GM21528 (cell line): ENCODE data around the gene ZIC3.

ENCODE experiments used
- ATAC-seq: cut with Tn5 transposase; IDR thresholded peaks from one replicate; pipeline ENCODE4 v1.9.1; 2021; ENCODE audit warnings: mild to moderate bottlenecking, moderate library complexity; ENCODE audit not compliant: unreplicated experiment, low FRiP score

The ZIC3 gene

DNA sequence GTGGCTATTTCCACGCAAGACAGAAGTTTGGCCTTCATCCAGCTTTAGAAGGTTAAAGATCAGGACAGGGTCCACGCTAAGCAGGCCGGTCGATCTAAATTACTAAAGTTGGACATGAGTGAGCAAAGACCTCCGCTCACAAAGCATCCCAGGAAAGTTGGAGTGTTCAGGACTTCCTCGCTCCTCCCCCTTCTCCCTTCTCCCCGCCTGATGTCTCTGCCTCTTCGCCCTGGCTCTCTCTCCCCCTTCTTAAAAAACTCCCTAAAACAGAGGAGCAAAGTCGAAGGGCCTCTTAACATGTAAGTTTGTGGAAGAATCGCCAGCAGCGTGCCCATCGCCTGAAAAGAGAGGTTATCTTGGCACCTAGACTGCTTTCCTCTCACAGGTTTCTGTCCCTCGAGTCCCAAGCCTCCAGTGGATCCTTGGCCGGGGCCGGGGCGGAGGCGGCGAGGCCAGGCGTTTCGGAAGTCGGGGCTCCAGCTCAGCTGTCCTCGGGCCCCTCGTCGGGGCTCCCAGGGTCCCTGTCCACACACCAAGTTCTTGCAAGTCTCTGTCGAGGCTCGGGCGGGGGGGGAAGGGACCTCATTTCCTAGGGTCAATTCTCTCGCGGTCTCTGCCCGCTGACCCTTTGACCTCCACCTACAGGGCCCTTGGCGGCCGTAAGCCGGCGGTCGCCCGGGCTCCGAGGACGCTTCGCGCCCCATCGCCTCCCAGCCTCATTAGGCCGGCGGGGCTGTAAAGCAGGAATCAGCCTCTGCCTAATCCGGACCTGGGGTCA lies 7.6 kb downstream of the ZIC3 start:
- no peak for ATAC-seq

DNA sequence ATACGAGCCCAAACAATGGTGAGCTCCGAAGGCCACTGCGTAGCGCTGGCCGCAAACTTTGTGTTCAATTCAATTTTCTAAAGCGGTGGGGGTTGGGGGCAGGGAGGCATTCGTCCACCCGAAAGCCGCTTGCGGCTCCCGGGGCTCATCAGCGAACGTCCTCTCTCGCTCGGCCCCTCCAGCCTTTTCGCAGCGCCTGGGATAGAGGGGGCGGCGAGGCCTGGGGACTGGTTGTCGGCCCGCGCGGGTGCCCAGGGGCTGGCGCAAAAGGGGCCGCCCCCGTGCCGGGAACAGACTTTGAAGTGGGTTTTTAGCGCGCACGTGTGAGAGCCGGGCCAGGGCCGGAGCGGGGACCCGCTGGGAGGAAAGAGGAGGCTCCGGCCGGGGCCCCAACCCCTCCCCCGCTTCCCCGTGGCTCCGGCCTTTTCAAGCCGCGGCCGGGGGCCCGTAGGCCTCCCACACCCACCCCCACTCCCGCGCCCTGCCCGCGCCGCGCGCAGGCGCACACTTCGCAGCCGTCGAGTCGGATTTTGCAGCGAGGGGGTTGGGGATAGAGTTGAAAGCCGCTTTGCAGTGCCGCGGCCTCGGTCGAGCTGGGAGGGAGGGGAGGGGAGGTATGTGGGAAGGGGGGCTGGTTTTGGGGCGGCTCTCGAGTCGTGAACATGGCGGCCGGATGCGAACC lies 8.3 kb downstream of the ZIC3 start:
- ATAC-seq = no peak

DNA sequence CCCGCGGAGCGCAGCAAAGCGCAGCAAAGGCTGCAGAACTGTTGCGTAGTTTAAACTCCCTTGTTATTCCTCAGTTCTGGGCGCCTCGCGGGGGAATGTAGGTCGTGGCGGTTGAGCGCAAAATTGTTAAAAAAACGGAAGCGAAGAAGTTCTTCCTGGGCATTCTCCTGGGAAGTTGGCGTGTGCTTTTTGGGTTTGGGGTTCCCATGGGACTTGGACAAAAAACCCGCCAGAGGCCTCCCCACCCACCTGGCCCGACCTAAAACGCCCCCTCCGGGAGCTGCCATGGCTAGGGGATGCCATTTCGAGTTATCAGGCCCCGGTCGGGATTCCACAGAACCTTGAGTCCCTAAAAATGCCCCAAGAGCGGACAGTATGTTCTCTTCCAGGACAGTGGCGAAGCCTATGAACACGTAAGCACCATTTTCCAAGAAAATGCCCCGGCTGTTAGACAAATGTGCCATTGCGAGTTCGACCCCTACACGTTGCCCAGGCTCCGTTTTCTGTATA lies 8.9 kb downstream of the ZIC3 start:
- no peak for ATAC-seq

DNA sequence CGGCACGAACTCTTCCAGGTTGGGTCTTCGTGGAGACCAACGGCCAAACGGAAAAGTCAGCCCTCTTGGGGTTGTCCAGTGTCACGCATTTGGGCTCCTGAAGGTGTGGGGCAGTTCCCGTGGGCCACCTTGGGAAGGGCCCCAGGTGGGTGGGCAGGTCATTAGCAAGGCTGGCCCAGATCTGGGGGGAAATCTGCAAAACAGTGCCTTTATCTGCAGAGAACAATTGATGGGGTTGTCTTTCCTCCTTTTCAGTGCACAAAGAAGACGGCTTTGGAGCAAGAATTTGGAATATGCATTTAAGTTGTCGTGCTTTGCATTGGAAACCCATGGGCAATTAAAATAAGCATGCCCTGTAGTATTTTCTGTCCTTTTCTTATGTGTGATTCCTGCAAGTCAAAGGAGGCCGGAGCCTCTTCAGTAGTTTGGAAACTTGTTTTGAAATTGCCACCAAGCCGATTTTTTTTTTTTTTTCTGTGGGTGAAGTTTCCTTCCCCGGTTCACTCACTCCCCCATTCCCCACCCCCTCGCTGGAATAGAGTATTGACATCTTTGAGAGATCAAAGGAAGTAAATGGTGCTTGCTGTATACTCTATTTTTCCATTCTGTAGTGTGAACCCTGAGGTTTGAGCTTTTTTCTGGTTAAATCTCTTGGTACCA lies 9.8 kb downstream of the ZIC3 start:
- ATAC-seq = no peak

DNA sequence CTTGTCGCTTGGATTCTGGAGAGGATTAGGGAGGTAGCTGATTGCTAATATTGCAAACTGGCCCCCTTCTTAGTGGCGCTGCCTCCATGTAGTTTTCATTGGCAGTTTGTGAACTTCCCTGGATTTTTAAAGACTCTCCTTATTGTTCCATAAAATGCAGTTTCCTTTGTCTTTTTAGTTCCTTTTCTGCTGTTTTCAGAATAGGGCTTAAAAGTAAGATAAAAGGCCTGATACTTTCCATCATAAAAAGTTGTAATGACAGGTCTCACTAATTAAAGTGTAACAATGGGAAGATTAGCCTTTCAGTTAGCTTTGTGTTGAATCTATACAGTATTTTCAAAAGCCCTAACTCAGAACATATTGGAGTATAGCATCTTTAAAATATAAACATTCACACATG lies 21.2 kb downstream of the ZIC3 start:
- no peak for ATAC-seq

DNA sequence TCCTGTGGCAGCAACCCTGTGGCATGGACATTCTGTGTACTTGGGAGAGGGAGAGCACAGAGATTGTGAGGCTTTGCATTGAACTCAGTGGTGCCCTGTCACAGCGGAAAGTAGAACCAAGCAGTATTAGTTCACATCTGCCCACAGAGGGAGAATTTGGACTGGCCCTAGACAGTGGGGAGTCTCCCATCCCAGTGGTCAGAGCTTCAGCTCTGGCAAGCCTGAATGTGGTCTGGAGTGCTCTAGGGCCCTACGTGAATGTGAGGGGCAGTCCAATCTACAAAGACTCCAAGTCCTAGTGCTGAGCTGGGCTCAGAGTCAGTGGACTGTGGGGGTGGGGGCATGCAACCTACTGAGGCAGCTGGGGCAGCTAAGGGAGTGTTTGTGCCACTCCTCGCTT lies 34.8 kb downstream of the ZIC3 start:
- no peak for ATAC-seq
